H1 (cell line): ENCODE results near the gene SLC25A24. TPM values are rescaled to one million over a fixed set of nuclear protein-coding genes. Genes with fewer than 3 reads are reported as not detected.
A peak's percentile ranks its signal among the peaks of the same experiment; 100 is the strongest.

ENCODE experiments used
- CTCF ChIA-PET: fragments of 300-600 bp; sonication (Branson Sonifier 250); formaldehyde crosslinking; loops from one replicate; lab custom pipeline; 2021; ENCODE audit not compliant: partially characterized antibody; lab: Charles Lee
- POLR2A ChIA-PET: fragments of 300-600 bp; sonication (Branson Sonifier 250); formaldehyde crosslinking; loops from one replicate; lab custom pipeline; 2021; ENCODE audit warnings: inconsistent platforms; ENCODE audit not compliant: partially characterized antibody; lab: Charles Lee
- DNase-seq, 2 experiments: peaks; one replicate each; pipeline versions ENCODE4 v3.0.0 to v3.0.0-alpha.2; 2010 to 2022; ENCODE audit warnings: low spot score in 2 of 2, low read depth in 1 of 2, mixed read lengths in 1 of 2
- FAIRE-seq: peaks from 2 replicates; lab custom pipeline; 2011; peaks lifted over from hg19 to GRCh38; lab: Jason Lieb, UNC
- H2AFZ ChIP-seq: 2 replicates; pipeline ENCODE4 v1.8.1; 2012; ENCODE audit warnings: low read length, inconsistent platforms
- H2AK5ac ChIP-seq: 2 replicates; pipeline ENCODE4 v1.6.1; 2013; ENCODE audit warnings: low read depth, low read length
- H2BK120ac ChIP-seq: replicated peaks from 2 replicates; pipeline ENCODE3; 2013; ENCODE audit warnings: low read depth, low read length, inconsistent platforms
- H2BK12ac ChIP-seq: 2 replicates; pipeline ENCODE4 v1.6.1; 2013; ENCODE audit warnings: low read depth, low read length
- H2BK15ac ChIP-seq: 2 replicates; pipeline ENCODE4 v1.6.1; 2013; ENCODE audit warnings: low read length
- H2BK20ac ChIP-seq: 2 replicates; pipeline ENCODE4 v1.6.1; 2013; ENCODE audit warnings: low read length
- H2BK5ac ChIP-seq: 2 replicates; pipeline ENCODE4 v1.6.1; 2013; ENCODE audit warnings: low read depth, low read length
- H3K14ac ChIP-seq: 2 replicates; pipeline ENCODE4 v1.6.1; 2013; ENCODE audit warnings: inconsistent platforms; ENCODE audit not compliant: insufficient read length
- H3K18ac ChIP-seq: 2 replicates; pipeline ENCODE4 v1.6.1; 2013; ENCODE audit warnings: low read length; ENCODE audit errors: extremely low read depth
- H3K23ac ChIP-seq: 2 replicates; pipeline ENCODE4 v1.6.1; 2013; ENCODE audit warnings: inconsistent platforms; ENCODE audit not compliant: insufficient read length
- H3K23me2 ChIP-seq: 2 replicates; pipeline ENCODE4 v1.6.1; 2013; ENCODE audit warnings: low read depth, low read length
- H3K27ac ChIP-seq: 2 replicates; pipeline ENCODE4 v1.6.1; 2011; ENCODE audit warnings: low read depth, low read length, inconsistent platforms
- H3K27me3 ChIP-seq, 4 experiments: replicated peaks in 1 of 4; 1 replicate in 1 of 4; 2 replicates in 3 of 4; pipeline versions ENCODE4 v1.6.1 to v1.8.1; 2011 to 2013; ENCODE audit warnings: low read length in 3 of 4, mild to moderate bottlenecking in 3 of 4, inconsistent platforms in 2 of 4, mixed read lengths in 2 of 4, moderate library complexity in 1 of 4; ENCODE audit not compliant: control insufficient read depth in 3 of 4, insufficient read depth in 3 of 4; ENCODE audit errors: extremely low read depth in 1 of 4
- H3K36me3 ChIP-seq, 4 experiments: 2 replicates each; pipeline versions ENCODE4 v1.6.1 to v1.8.1; 2011 to 2013; ENCODE audit warnings: mild to moderate bottlenecking in 4 of 4, low read length in 3 of 4, moderate library complexity in 2 of 4, control low read depth in 1 of 4, inconsistent platforms in 1 of 4; ENCODE audit not compliant: insufficient read depth in 4 of 4, control insufficient read depth in 2 of 4
- H3K4ac ChIP-seq: replicated peaks from 2 replicates; pipeline ENCODE3; 2013; ENCODE audit warnings: low read length, low read depth, mixed read lengths, inconsistent platforms; ENCODE audit not compliant: insufficient read length
- H3K4me1 ChIP-seq, 4 experiments: replicated peaks in 1 of 4; 1 replicate in 1 of 4; 2 replicates in 3 of 4; pipeline versions ENCODE4 v1.6.1 to v1.8.1; 2011 to 2013; ENCODE audit warnings: low read length in 3 of 4, inconsistent platforms in 2 of 4, mixed read lengths in 1 of 4; ENCODE audit not compliant: insufficient read depth in 4 of 4, control insufficient read depth in 3 of 4
- H3K4me2 ChIP-seq, 2 experiments: 2 replicates each; pipeline versions ENCODE4 v1.6.1 to v1.8.1; 2011 to 2013; ENCODE audit warnings: low read depth in 2 of 2, low read length in 2 of 2, control low read depth in 1 of 2, inconsistent platforms in 1 of 2, mild to moderate bottlenecking in 1 of 2; ENCODE audit not compliant: insufficient read depth in 1 of 2
- H3K4me3 ChIP-seq, 4 experiments: fragments of 200-600, 300-600 bp in 1 of 4; sonication (generic), shearing (Covaris generic), sonication (Bioruptor Twin) in 1 of 4; 2 replicates each; pipeline versions ENCODE4 v1.5.1 to v1.8.1; 2011 to 2016; ENCODE audit warnings: low read length in 4 of 4, low read depth in 3 of 4, control low read depth in 2 of 4, inconsistent platforms in 2 of 4, mild to moderate bottlenecking in 2 of 4, mixed read lengths in 1 of 4, moderate library complexity in 1 of 4; ENCODE audit not compliant: insufficient read depth in 2 of 4; ENCODE audit errors: extremely low read depth in 1 of 4
- H3K56ac ChIP-seq: replicated peaks from 2 replicates; pipeline ENCODE3; 2013; ENCODE audit warnings: low read depth, mild to moderate bottlenecking, mixed read lengths, low read length, inconsistent platforms; ENCODE audit not compliant: insufficient read length
- H3K79me1 ChIP-seq: 2 replicates; pipeline ENCODE4 v1.6.1; 2013; ENCODE audit warnings: low read depth, low read length, control low read depth
- H3K79me2 ChIP-seq, 2 experiments: 2 replicates each; pipeline versions ENCODE4 v1.6.1 to v1.8.1; 2012 to 2013; ENCODE audit warnings: low read length in 2 of 2, mild to moderate bottlenecking in 2 of 2, inconsistent platforms in 1 of 2; ENCODE audit not compliant: insufficient read depth in 2 of 2, control insufficient read depth in 1 of 2
- H3K9ac ChIP-seq, 4 experiments: replicated peaks in 1 of 4; 1 replicate in 1 of 4; 2 replicates in 3 of 4; pipeline versions ENCODE4 v1.6.1 to v1.8.1; 2011 to 2013; ENCODE audit warnings: low read depth in 3 of 4, low read length in 3 of 4, control low read depth in 2 of 4, mild to moderate bottlenecking in 2 of 4, moderate library complexity in 2 of 4, inconsistent platforms in 1 of 4; ENCODE audit errors: extremely low read depth in 1 of 4
- H3K9me3 ChIP-seq, 2 experiments: 2 replicates each; pipeline versions ENCODE4 v1.6.1 to v1.8.1; 2012 to 2013; ENCODE audit warnings: mild to moderate bottlenecking in 2 of 2, moderate library complexity in 2 of 2, control low read depth in 1 of 2, inconsistent platforms in 1 of 2, low read depth in 1 of 2, low read length in 1 of 2, mixed read lengths in 1 of 2; ENCODE audit not compliant: insufficient read depth in 2 of 2
- H4K20me1 ChIP-seq, 2 experiments: replicated peaks in 1 of 2; 2 replicates each; pipeline versions ENCODE3 to v1.8.1; 2011 to 2013; ENCODE audit warnings: inconsistent platforms in 2 of 2, low read length in 2 of 2, mild to moderate bottlenecking in 1 of 2; ENCODE audit not compliant: insufficient read depth in 2 of 2, control insufficient read depth in 1 of 2
- H4K5ac ChIP-seq: 2 replicates; pipeline ENCODE4 v1.6.1; 2013; ENCODE audit warnings: low read length, low read depth, mixed read lengths, inconsistent platforms; ENCODE audit not compliant: insufficient read length
- H4K8ac ChIP-seq: 2 replicates; pipeline ENCODE4 v1.8.0; 2013; ENCODE audit warnings: mild to moderate bottlenecking, moderate library complexity, low read length, inconsistent platforms; ENCODE audit not compliant: insufficient read depth; ENCODE audit errors: extremely low read depth
- H4K91ac ChIP-seq: replicated peaks from 2 replicates; pipeline ENCODE3; 2013; ENCODE audit warnings: low read length, mixed read lengths, inconsistent platforms; ENCODE audit not compliant: insufficient read length
- CHD2 ChIP-seq: IDR thresholded peaks from 2 replicates; pipeline ENCODE4 v1.6.1; 2012; ENCODE audit warnings: low read length, improper control_type of control experiment
- KDM1A ChIP-seq: fragments of 200-600, 300-600 bp; sonication (generic); IDR thresholded peaks from 2 replicates; pipeline ENCODE4 v1.7.1; 2016; ENCODE audit warnings: mild to moderate bottlenecking, low read length, borderline replicate concordance
- RAD21 ChIP-seq, 2 experiments: IDR thresholded peaks in 1 of 2; conservative IDR thresholded peaks in 1 of 2; 2 replicates each; pipeline ENCODE4 v1.6.1; 2011; ENCODE audit warnings: low read depth in 2 of 2, low read length in 2 of 2, improper control_type of control experiment in 1 of 2, inconsistent platforms in 1 of 2, mild to moderate bottlenecking in 1 of 2, moderate library complexity in 1 of 2
- RXRA ChIP-seq: IDR thresholded peaks from 2 replicates; pipeline ENCODE4 v1.6.1; 2011; ENCODE audit warnings: low read depth, mild to moderate bottlenecking, low read length, moderate library complexity; ENCODE audit not compliant: insufficient read depth
- TAF7 ChIP-seq: optimal IDR thresholded peaks from 2 replicates; pipeline ENCODE3; 2011; ENCODE audit warnings: low read depth, mild to moderate bottlenecking, inconsistent platforms, low read length, moderate library complexity, borderline replicate concordance
- WGBS, 2 experiments: shearing (Covaris generic) in 1 of 2; methylation state at CpG; one replicate each; pipeline versions ENCODE4 v1.1.6 to v1.1.7; 2013 to 2015; ENCODE audit warnings: low lambda C conversion rate in 2 of 2, mixed read lengths in 2 of 2, inconsistent platforms in 1 of 2, low coverage in 1 of 2, missing lambda C conversion rate in 1 of 2; ENCODE audit not compliant: insufficient replicate concordance in 2 of 2, insufficient coverage in 1 of 2, insufficient read length in 1 of 2; ENCODE audit errors: extremely low coverage in 1 of 2, missing lambda C conversion rate in 1 of 2; 5-methylcytosine and 5-hydroxymethylcytosine counted together
- polyA plus RNA-seq, 7 experiments: library from polyadenylated mRNA; depleted of rRNA in 3 of 7; stranded (reverse) in 5 of 7; unstranded in 2 of 7; fragments of >200 nt in 5 of 7; fragments of 200-250 nt in 2 of 7; gene quantifications; 1 replicate in 5 of 7; 2 replicates in 1 of 7; 4 replicates in 1 of 7; pipeline versions ENCODE4 v1.2.1 to v1.2.3, GENCODE V29; 2011 to 2013; ENCODE audit warnings: missing spikeins in 2 of 7, mixed read lengths in 2 of 7
- total RNA-seq: library from RNA; stranded (reverse); fragmentation: NEBNext Ultra II Directional; extraction: Animal tissue kit (Norgen Biotek cat#: 25700); gene quantifications from 2 replicates; pipeline ENCODE4 v1.2.1, GENCODE V29; 2021
- TF ChIP-seq, protein P1 (sequence below): IDR thresholded peaks from 2 replicates; pipeline ENCODE4 v1.6.1; 2011; ENCODE audit warnings: low read length, improper control_type of control experiment

The SLC25A24 gene
- total and polyA plus RNA-seq, 2 of the 8 experiments (the other 6 are each of a cell fraction or from before 2014, with no cell fraction given): 13.6 to 40.6 TPM

DNA sequence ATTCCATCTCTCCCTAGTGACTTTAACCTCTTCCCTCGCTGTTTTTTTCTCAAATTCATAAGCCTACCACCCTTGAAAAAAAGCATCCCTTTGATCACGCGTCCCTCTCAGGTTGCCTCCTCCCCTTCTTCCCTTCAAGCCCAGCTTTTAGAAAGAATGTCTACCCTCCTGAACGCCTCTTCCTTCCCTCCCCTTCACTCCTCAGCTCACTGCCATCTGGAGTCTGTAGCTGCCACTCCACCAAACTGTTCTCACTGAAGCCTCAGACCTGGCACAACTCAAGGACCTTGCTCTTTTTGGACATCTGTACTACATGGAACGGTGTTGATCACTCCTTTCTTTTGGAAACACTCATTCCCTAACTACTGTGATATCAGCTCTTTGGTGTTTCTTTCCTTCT lies 80.6 kb downstream of the SLC25A24 start:
- Histone ChIP-seq H3K9me3 (no peaks in the 10 kb centered on the region), H3K4me1 (peaks cover 0 to 4% (median 0%) of the 10 kb centered on the region in 4 experiments; a peak in 1 of 7 replicates), H2BK12ac (no peak overlapping the region), H2BK15ac (no peak overlapping the region), H3K4me3 (no peak overlapping the region), H2BK20ac (no peak overlapping the region), H4K8ac (no peak overlapping the region), H3K9ac (no peak overlapping the region; a peak in 1 of 7 replicates), H3K4ac (no peak overlapping the region), H4K91ac (no peak overlapping the region), H3K4me2 (no peak overlapping the region), H3K14ac (no peak overlapping the region), H4K5ac (no peak overlapping the region), H4K20me1 (no peaks in the 10 kb centered on the region), H3K79me2 (no peaks in the 10 kb centered on the region), H3K23me2 (no peaks in the 10 kb centered on the region), H2AK5ac (no peak overlapping the region), H3K56ac (no peak overlapping the region), H2BK5ac (no peak overlapping the region; the same call in 1 of the 2 replicates), H3K27ac (no peak overlapping the region), H3K36me3 (no peaks in the 10 kb centered on the region), H3K18ac (no peak overlapping the region), H2AFZ (no peak overlapping the region), H3K79me1 (no peaks in the 10 kb centered on the region), H3K23ac (no peak overlapping the region), H3K27me3 (no peaks in the 10 kb centered on the region), H2BK120ac (no peak overlapping the region)
- no peak for TF ChIP-seq RXRA
- TF ChIP-seq TAF7: no peak
- no peak for TF ChIP-seq CHD2
- TF ChIP-seq KDM1A: no peak
- TF ChIP-seq RAD21 (IDR thresholded peaks at IDR 0.05 in 1 of 2, conservative IDR thresholded peaks at IDR 0.05 in 1 of 2; ENCODE audit: low read depth in 2 of 2, low read length in 2 of 2): peak in 1 of 2 experiments; percentile 5; a peak in 1 of 4 replicates
- TF ChIP-seq, protein P1, sequence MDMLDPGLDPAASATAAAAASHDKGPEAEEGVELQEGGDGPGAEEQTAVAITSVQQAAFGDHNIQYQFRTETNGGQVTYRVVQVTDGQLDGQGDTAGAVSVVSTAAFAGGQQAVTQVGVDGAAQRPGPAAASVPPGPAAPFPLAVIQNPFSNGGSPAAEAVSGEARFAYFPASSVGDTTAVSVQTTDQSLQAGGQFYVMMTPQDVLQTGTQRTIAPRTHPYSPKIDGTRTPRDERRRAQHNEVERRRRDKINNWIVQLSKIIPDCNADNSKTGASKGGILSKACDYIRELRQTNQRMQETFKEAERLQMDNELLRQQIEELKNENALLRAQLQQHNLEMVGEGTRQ: no peak
- no peak for DNase-seq
- ChIA-PET CTCF (interaction anchor here (0.8 to 14.1 kb wide), 5 partner anchors 17 to 844 kb away, joined by 3 to 433 read pairs (median 3); no protein-coding TSS in a partner anchor), POLR2A (no interaction called here)
- WGBS, 2 experiments: 72% methylated on average over 5 of the region's 5 CpGs; no CpG with 5 or more reads in 1 of the 2 experiments
- FAIRE-seq: no peak
